HCT116 (cell line): ENCODE results near the gene WDR76. TPM values are rescaled to one million over a fixed set of nuclear protein-coding genes. Genes with fewer than 3 reads are reported as not detected.

Experiments
- ATAC-seq: fragments of 200-7000 bp; cut with Tn5 transposase; 2 replicates; pipeline ENCODE4 v1.9.1; 2020; ENCODE audit warnings: mild to moderate bottlenecking, moderate library complexity
- BruUV-seq: library from RNA; stranded (reverse); fragments of 400-500 nt; replicated peaks from 2 replicates; lab custom pipeline; 2021; lab: Mats Ljungman, UMichigan
- CTCF ChIA-PET: fragments of 300-600 bp; sonication (Branson Sonifier 250); formaldehyde crosslinking; loops from one replicate; lab custom pipeline; 2021; ENCODE audit warnings: antibody characterized with exemption; lab: Charles Lee
- POLR2A ChIA-PET: fragments of 300-600, 350-600 bp; sonication (Branson Sonifier 250); formaldehyde crosslinking; loops from one replicate; lab custom pipeline; 2021; ENCODE audit warnings: antibody characterized with exemption; lab: Charles Lee
- RAD21 ChIA-PET, 2 experiments: fragments of 300-600 bp; sonication (Branson Sonifier 250); formaldehyde crosslinking; loops; one replicate each; lab custom pipeline; 2023; ENCODE audit warnings: low total read pairs in 2 of 2; ENCODE audit not compliant: uncharacterized antibody in 2 of 2, unreplicated experiment in 2 of 2, low non-redundant PET in 1 of 2; lab: Charles Lee
- DNase-seq: peaks from one replicate; pipeline ENCODE4 v3.0.0-alpha.2; 2010; ENCODE audit warnings: low read depth, low spot score
- H2AFZ ChIP-seq: fragments of 200-600 bp; shearing (Covaris generic), sonication (generic); 2 replicates; pipeline ENCODE4 v1.6.1; 2017; ENCODE audit warnings: low read depth, mixed run types, mixed read lengths, antibody characterized with exemption, low read length; ENCODE audit not compliant: poor library complexity, severe bottlenecking
- H3K27ac ChIP-seq: 2 replicates; pipeline ENCODE4 v1.5.1; 2012; ENCODE audit warnings: low read depth, low read length
- H3K27me3 ChIP-seq: fragments of 200-600 bp; sonication (generic); 2 replicates; pipeline ENCODE4 v1.6.1; 2016; ENCODE audit warnings: mixed run types, low read length, mixed read lengths; ENCODE audit not compliant: insufficient read depth
- H3K36me3 ChIP-seq, 2 experiments: fragments of 200-500 bp in 1 of 2; fragments of 200-600 bp in 1 of 2; sonication (Bioruptor generic) in 1 of 2; sonication (generic) in 1 of 2; 2 replicates each; pipeline versions ENCODE4 v1.5.1 to v1.6.1; 2014 to 2016; ENCODE audit warnings: low read length in 2 of 2, inconsistent platforms in 1 of 2, mixed read lengths in 1 of 2, mixed run types in 1 of 2; ENCODE audit not compliant: insufficient read depth in 2 of 2, control insufficient read depth in 1 of 2
- H3K4me1 ChIP-seq, 2 experiments: fragments of 200-600 bp in 1 of 2; sonication (generic) in 1 of 2; 2 replicates each; pipeline versions ENCODE4 v1.5.1 to v1.6.1; 2012 to 2017; ENCODE audit warnings: low read length in 2 of 2, inconsistent platforms in 1 of 2, mild to moderate bottlenecking in 1 of 2, mixed read lengths in 1 of 2, mixed run types in 1 of 2, moderate library complexity in 1 of 2; ENCODE audit not compliant: insufficient read depth in 2 of 2, control insufficient read depth in 1 of 2
- H3K4me2 ChIP-seq: fragments of 200-600 bp; sonication (generic); 2 replicates; pipeline ENCODE4 v1.6.1; 2017; ENCODE audit warnings: mixed run types, low read length, mixed read lengths
- H3K4me3 ChIP-seq, 2 experiments: fragments of 200-600 bp in 1 of 2; sonication (generic) in 1 of 2; replicated peaks in 1 of 2; 2 replicates each; pipeline ENCODE4 v1.5.1; 2011 to 2016; ENCODE audit warnings: low read length in 2 of 2, control low read depth in 1 of 2, low read depth in 1 of 2, mild to moderate bottlenecking in 1 of 2, mixed read lengths in 1 of 2, mixed run types in 1 of 2
- H3K79me2 ChIP-seq: fragments of 200-600 bp; sonication (generic); 2 replicates; pipeline ENCODE4 v1.6.1; 2017; ENCODE audit warnings: mild to moderate bottlenecking, mixed run types, low read length, moderate library complexity, mixed read lengths; ENCODE audit not compliant: insufficient read depth
- H3K9ac ChIP-seq: fragments of 200-600 bp; sonication (generic); 2 replicates; pipeline ENCODE4 v1.6.1; 2016; ENCODE audit warnings: low read length, mixed read lengths
- H3K9me2 ChIP-seq: fragments of 200-600 bp; sonication (generic), shearing (Covaris generic); 2 replicates; pipeline ENCODE4 v1.6.1; 2017; ENCODE audit warnings: mixed run types, mild to moderate bottlenecking, moderate library complexity; ENCODE audit not compliant: insufficient read depth
- H3K9me3 ChIP-seq, 2 experiments: fragments of 200-500 bp in 1 of 2; fragments of 200-600 bp in 1 of 2; sonication (Bioruptor generic) in 1 of 2; sonication (generic) in 1 of 2; 2 replicates each; pipeline ENCODE4 v1.6.1; 2014 to 2017; ENCODE audit warnings: low read length in 2 of 2, mixed read lengths in 2 of 2, inconsistent platforms in 1 of 2, low read depth in 1 of 2, mild to moderate bottlenecking in 1 of 2, mixed run types in 1 of 2, moderate library complexity in 1 of 2; ENCODE audit not compliant: control insufficient read depth in 1 of 2, insufficient read depth in 1 of 2
- H4K20me1 ChIP-seq: fragments of 200-600 bp; sonication (generic), shearing (Covaris generic); 2 replicates; pipeline ENCODE4 v1.6.1; 2017; ENCODE audit warnings: mixed run types, mild to moderate bottlenecking, moderate library complexity; ENCODE audit not compliant: insufficient read depth
- ATF3 ChIP-seq: IDR thresholded peaks from 2 replicates; pipeline ENCODE4 v1.6.1; 2012
- CEBPB ChIP-seq: IDR thresholded peaks from 2 replicates; pipeline ENCODE4 v1.6.1; 2012; ENCODE audit warnings: low read depth
- FOSL1 ChIP-seq: IDR thresholded peaks from 2 replicates; pipeline ENCODE4 v1.6.1; 2012; ENCODE audit warnings: low read depth
- SIN3A ChIP-seq: IDR thresholded peaks from 2 replicates; pipeline ENCODE4 v1.6.1; 2012; ENCODE audit warnings: low read depth
- SRF ChIP-seq: IDR thresholded peaks from 2 replicates; pipeline ENCODE4 v1.6.1; 2012; ENCODE audit warnings: low read depth
- YY1 ChIP-seq: IDR thresholded peaks from 2 replicates; pipeline ENCODE4 v1.6.1; 2011; ENCODE audit warnings: low read length, low read depth, moderate library complexity, mild to moderate bottlenecking; ENCODE audit not compliant: insufficient replicate concordance; ENCODE audit errors: extremely low read depth
- intact Hi-C: fragments of 100-400 bp; cut with micrococcal nuclease; formaldehyde crosslinking; loops from 2 replicates; pipeline ENCODE4 v1.10.0; 2022
- total RNA-seq: library from RNA; stranded (reverse); gene quantifications from one replicate; pipeline ENCODE4 v1.2.1, GENCODE V29; 2021; ENCODE audit not compliant: unreplicated experiment
- TF ChIP-seq, protein P1 (sequence below): IDR thresholded peaks from 2 replicates; pipeline ENCODE4 v1.6.1; 2011; ENCODE audit warnings: mild to moderate bottlenecking, low read length, moderate library complexity; ENCODE audit not compliant: insufficient replicate concordance; ENCODE audit errors: extremely low read depth
- TF ChIP-seq, protein P2 (sequence below): IDR thresholded peaks from 2 replicates; pipeline ENCODE4 v1.6.1; 2012

Gene WDR76
- total RNA-seq, 1 experiment from 2014 or later, result 33.0 TPM

- Histone ChIP-seq H3K27me3 (no peaks in the 10 kb centered on the region), H2AFZ (no peak overlapping the region), H3K27ac (no peak overlapping the region), H3K9me3 (no peaks in the 10 kb centered on the region), H3K4me1 (peaks cover 15 to 30% of the 10 kb centered on the region in 2 experiments), H3K79me2 (peaks cover 37% of the 10 kb centered on the region), H3K36me3 (peaks cover 31 to 40% of the 10 kb centered on the region in 2 experiments), H4K20me1 (no peaks in the 10 kb centered on the region), H3K4me2 (no peak overlapping the region), H3K4me3 (no peak overlapping the region), H3K9me2 (no peaks in the 10 kb centered on the region), H3K9ac (no peak overlapping the region)
- ChIA-PET RAD21 (no interaction called here), CTCF (interaction anchor here (0.6 to 1.7 kb wide), 2 partner anchors 18 kb away, joined by 3 to 12 read pairs; partner anchors contain the start of gene ELL3), POLR2A (interaction anchor here (1.3 kb wide), 1 partner anchor 19 kb away, joined by 3 read pairs; the partner anchor contains the start of gene ELL3)
- intact Hi-C loops, result no loop called here
- no peak for TF ChIP-seq SIN3A
- no peak for TF ChIP-seq CEBPB
- TF ChIP-seq SRF, result no peak
- TF ChIP-seq FOSL1, result no peak
- no peak for TF ChIP-seq YY1
- DNase-seq (no peak), ATAC-seq (no peak)
- no TSS peak for BruUV-seq
Observed at GRCh38 chr15:43795197-43795596, 31.6 kb upstream of the WDR76 start.

GRCh38 chr15:43795997-43796396, 30.8 kb upstream of the WDR76 start:
- POLR2A ChIA-PET, result interaction anchor here (1.3 kb wide), 1 partner anchor 20 kb away, joined by 3 read pairs; the partner anchor contains the start of gene ELL3

More at GRCh38 chr15:43795997-43796396, 30.8 kb upstream of the WDR76 start:
- no peak overlapping the region for H3K9ac ChIP-seq
- TF ChIP-seq, protein P1, sequence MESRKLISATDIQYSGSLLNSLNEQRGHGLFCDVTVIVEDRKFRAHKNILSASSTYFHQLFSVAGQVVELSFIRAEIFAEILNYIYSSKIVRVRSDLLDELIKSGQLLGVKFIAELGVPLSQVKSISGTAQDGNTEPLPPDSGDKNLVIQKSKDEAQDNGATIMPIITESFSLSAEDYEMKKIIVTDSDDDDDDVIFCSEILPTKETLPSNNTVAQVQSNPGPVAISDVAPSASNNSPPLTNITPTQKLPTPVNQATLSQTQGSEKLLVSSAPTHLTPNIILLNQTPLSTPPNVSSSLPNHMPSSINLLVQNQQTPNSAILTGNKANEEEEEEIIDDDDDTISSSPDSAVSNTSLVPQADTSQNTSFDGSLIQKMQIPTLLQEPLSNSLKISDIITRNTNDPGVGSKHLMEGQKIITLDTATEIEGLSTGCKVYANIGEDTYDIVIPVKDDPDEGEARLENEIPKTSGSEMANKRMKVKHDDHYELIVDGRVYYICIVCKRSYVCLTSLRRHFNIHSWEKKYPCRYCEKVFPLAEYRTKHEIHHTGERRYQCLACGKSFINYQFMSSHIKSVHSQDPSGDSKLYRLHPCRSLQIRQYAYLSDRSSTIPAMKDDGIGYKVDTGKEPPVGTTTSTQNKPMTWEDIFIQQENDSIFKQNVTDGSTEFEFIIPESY, result no peak
- TF ChIP-seq SIN3A, result no peak
- TF ChIP-seq FOSL1, result no peak
- TF ChIP-seq, protein P2, sequence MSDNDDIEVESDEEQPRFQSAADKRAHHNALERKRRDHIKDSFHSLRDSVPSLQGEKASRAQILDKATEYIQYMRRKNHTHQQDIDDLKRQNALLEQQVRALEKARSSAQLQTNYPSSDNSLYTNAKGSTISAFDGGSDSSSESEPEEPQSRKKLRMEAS, result no peak
- no peak for TF ChIP-seq ATF3
- H3K36me3 ChIP-seq, result peaks cover 31 to 40% of the 10 kb centered on the region in 2 experiments
- ChIA-PET CTCF (interaction anchor here (1.7 kb wide), 1 partner anchor 19 kb away, joined by 12 read pairs; the partner anchor contains the start of gene ELL3), RAD21 (no interaction called here)
- no peaks in the 10 kb centered on the region for H3K27me3 ChIP-seq
- H3K9me3 ChIP-seq, result no peaks in the 10 kb centered on the region
- no peaks in the 10 kb centered on the region for H4K20me1 ChIP-seq
- H3K79me2 ChIP-seq, result peaks cover 43% of the 10 kb centered on the region
- no peak overlapping the region for H3K4me3 ChIP-seq
- DNase-seq (no peak), ATAC-seq (no peak)
- no TSS peak for BruUV-seq
- peaks cover 16 to 32% of the 10 kb centered on the region in 2 experiments for H3K4me1 ChIP-seq
- no peak overlapping the region for H3K27ac ChIP-seq
- H3K4me2 ChIP-seq, result no peak overlapping the region
- intact Hi-C loops, result no loop called here
- H2AFZ ChIP-seq, result no peak overlapping the region
- no peaks in the 10 kb centered on the region for H3K9me2 ChIP-seq
